ENCODE results near the gene MLXIP. TPM values are rescaled to one million over a fixed set of nuclear protein-coding genes. Genes with fewer than 3 reads are reported as not detected.

The MLXIP gene
- polyA plus RNA-seq, 1 donor from 2014 or later: 9.2 TPM

DNA sequence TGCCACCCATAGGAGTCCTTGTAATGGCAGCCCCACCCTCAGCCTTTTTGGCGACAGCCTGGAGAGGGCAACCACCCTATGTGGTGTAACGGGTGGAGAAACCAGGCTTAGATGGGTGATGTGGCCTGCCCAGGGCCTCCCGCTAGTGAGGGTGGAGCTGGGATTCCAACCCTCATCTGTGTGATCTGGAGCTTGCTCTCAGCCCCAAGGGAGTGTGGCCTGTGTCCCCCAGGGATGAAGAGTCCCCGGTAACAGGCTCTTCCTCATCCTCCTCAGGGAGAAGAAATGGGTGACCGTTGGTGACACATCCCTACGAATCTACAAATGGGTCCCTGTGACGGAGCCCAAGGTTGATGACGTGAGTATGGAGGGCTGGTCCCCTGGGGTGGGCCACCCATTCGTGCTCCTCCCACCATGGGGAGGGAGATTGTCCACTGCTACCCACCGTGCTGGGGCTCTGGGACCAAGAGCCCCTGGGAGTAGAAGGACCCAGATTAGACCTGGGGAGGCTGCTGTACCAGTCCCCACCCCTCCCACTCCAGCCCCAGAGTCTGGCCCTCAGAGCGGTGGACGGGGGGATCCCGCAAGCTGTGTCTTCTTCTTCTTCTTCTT, 48.0 kb upstream of the MLXIP start:
- H3K4me2 ChIP-seq (ENCODE audit: low read length): no peak overlapping the region
- H3F3A ChIP-seq (ENCODE audit: insufficient read depth, low read length, poor library complexity, severe bottlenecking): no peaks in the 10 kb centered on the region
- no peaks in the 10 kb centered on the region for H3K9me2 ChIP-seq (ENCODE audit: insufficient read depth, low read length)
- no peaks in the 10 kb centered on the region for H3K27me3 ChIP-seq (ENCODE audit: insufficient read depth, low read depth, low read length)
- H2AFZ ChIP-seq (ENCODE audit: low read depth, low read length): no peak overlapping the region
- no peaks in the 10 kb centered on the region for H3K9me3 ChIP-seq (ENCODE audit: low read length)
- TF ChIP-seq SMC3 (conservative IDR thresholded peaks at IDR 0.05; ENCODE audit: poor library complexity) (no peak), POLR2AphosphoS5 (IDR thresholded peaks at IDR 0.05) (no peak), MXI1 (conservative IDR thresholded peaks at IDR 0.05; ENCODE audit: poor library complexity, severe bottlenecking) (no peak), TAF1 (IDR thresholded peaks at IDR 0.05; ENCODE audit: low read depth) (no peak), CTCF (IDR thresholded peaks at IDR 0.05; ENCODE audit: poor library complexity, severe bottlenecking) (no peak), RAD21 (conservative IDR thresholded peaks at IDR 0.05) (no peak), EP300 (conservative IDR thresholded peaks at IDR 0.05; ENCODE audit: poor library complexity, severe bottlenecking) (no peak), EZH2 (IDR thresholded peaks at IDR 0.05; ENCODE audit: borderline replicate concordance, insufficient read depth, low read length, poor library complexity, severe bottlenecking) (no peak)
- TF ChIP-seq, protein P1, sequence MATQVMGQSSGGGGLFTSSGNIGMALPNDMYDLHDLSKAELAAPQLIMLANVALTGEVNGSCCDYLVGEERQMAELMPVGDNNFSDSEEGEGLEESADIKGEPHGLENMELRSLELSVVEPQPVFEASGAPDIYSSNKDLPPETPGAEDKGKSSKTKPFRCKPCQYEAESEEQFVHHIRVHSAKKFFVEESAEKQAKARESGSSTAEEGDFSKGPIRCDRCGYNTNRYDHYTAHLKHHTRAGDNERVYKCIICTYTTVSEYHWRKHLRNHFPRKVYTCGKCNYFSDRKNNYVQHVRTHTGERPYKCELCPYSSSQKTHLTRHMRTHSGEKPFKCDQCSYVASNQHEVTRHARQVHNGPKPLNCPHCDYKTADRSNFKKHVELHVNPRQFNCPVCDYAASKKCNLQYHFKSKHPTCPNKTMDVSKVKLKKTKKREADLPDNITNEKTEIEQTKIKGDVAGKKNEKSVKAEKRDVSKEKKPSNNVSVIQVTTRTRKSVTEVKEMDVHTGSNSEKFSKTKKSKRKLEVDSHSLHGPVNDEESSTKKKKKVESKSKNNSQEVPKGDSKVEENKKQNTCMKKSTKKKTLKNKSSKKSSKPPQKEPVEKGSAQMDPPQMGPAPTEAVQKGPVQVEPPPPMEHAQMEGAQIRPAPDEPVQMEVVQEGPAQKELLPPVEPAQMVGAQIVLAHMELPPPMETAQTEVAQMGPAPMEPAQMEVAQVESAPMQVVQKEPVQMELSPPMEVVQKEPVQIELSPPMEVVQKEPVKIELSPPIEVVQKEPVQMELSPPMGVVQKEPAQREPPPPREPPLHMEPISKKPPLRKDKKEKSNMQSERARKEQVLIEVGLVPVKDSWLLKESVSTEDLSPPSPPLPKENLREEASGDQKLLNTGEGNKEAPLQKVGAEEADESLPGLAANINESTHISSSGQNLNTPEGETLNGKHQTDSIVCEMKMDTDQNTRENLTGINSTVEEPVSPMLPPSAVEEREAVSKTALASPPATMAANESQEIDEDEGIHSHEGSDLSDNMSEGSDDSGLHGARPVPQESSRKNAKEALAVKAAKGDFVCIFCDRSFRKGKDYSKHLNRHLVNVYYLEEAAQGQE (IDR thresholded peaks at IDR 0.05; ENCODE audit: borderline replicate concordance): no peak
- peaks cover 50% of the 10 kb centered on the region for H3K79me2 ChIP-seq (replicated peaks; ENCODE audit: insufficient read depth, low read length)
- H3K27ac ChIP-seq (ENCODE audit: low read length): no peak overlapping the region
- H3K36me3 ChIP-seq (ENCODE audit: insufficient read depth, low read length): no peaks in the 10 kb centered on the region
- H4K20me1 ChIP-seq (ENCODE audit: insufficient read depth): no peaks in the 10 kb centered on the region
- H3K9ac ChIP-seq (ENCODE audit: low read length): no peak overlapping the region
- H3K4me3 ChIP-seq (ENCODE audit: low read length): no peak overlapping the region

- Histone ChIP-seq H3F3A (ENCODE audit: insufficient read depth, low read length, poor library complexity, severe bottlenecking) (no peaks in the 10 kb centered on the region), H4K20me1 (ENCODE audit: insufficient read depth) (no peaks in the 10 kb centered on the region), H3K9me3 (ENCODE audit: low read length) (no peaks in the 10 kb centered on the region), H3K4me3 (ENCODE audit: low read length) (no peak overlapping the region), H3K9ac (ENCODE audit: low read length) (no peak overlapping the region), H3K27ac (ENCODE audit: low read length) (no peak overlapping the region), H3K79me2 (replicated peaks; ENCODE audit: insufficient read depth, low read length) (peaks cover 45% of the 10 kb centered on the region), H3K4me2 (ENCODE audit: low read length) (no peak overlapping the region), H2AFZ (ENCODE audit: low read depth, low read length) (no peak overlapping the region), H3K9me2 (ENCODE audit: insufficient read depth, low read length) (no peaks in the 10 kb centered on the region), H3K27me3 (ENCODE audit: insufficient read depth, low read depth, low read length) (no peaks in the 10 kb centered on the region), H3K36me3 (ENCODE audit: insufficient read depth, low read length) (no peaks in the 10 kb centered on the region)
- TF ChIP-seq POLR2AphosphoS5 (IDR thresholded peaks at IDR 0.05): no peak
- peak; percentile 44 for TF ChIP-seq CTCF (IDR thresholded peaks at IDR 0.05; ENCODE audit: poor library complexity, severe bottlenecking)
Observed at GRCh38 chr12:122031342-122032216, 47.0 kb upstream of the MLXIP start.

All from neural cell (in vitro differentiated cells).